OCI-LY7 (cell line): ENCODE data around the gene CRTC1. TPM values are rescaled to one million over a fixed set of nuclear protein-coding genes. Genes with fewer than 3 reads are reported as not detected.
A peak's percentile ranks its signal among the peaks of the same experiment; 100 is the strongest.
"Not testable (repeated sequence)": the region's sequence is repeated elsewhere in the genome, so short reads cannot be mapped to it uniquely, and the experiment has no call there.

Source experiments
- BruUV-seq: library from RNA; stranded (reverse); fragments of 400-500 nt; replicated peaks from 2 replicates; lab custom pipeline; 2021; lab: Mats Ljungman, UMichigan
- CTCF ChIA-PET: fragments of 300-600 bp; sonication (Branson Sonifier 250); formaldehyde crosslinking; loops from one replicate; lab custom pipeline; 2022; ENCODE audit warnings: antibody characterized with exemption; ENCODE audit not compliant: unreplicated experiment; lab: Charles Lee
- POLR2A ChIA-PET: fragments of 300-600 bp; sonication (Branson Sonifier 250); formaldehyde crosslinking; loops from one replicate; lab custom pipeline; 2022; ENCODE audit warnings: antibody characterized with exemption; lab: Charles Lee
- DNase-seq: peaks from one replicate; pipeline ENCODE4 v3.0.0-alpha.2; 2015; ENCODE audit warnings: low spot score
- H2AFZ ChIP-seq: fragments of 200-600 bp; sonication (generic), shearing (Covaris generic); 2 replicates; pipeline ENCODE4 v1.6.1; 2014; ENCODE audit warnings: mild to moderate bottlenecking, antibody characterized with exemption, low read length, moderate library complexity
- H3K27ac ChIP-seq: fragments of 200-600 bp; sonication (generic); 2 replicates; pipeline ENCODE4 v1.5.1; 2014; ENCODE audit warnings: mixed run types, low read depth, mild to moderate bottlenecking, moderate library complexity, low read length, inconsistent platforms; ENCODE audit not compliant: poor library complexity, severe bottlenecking
- H3K36me3 ChIP-seq: fragments of 200-600 bp; sonication (generic); 2 replicates; pipeline ENCODE4 v1.6.1; 2014; ENCODE audit warnings: mild to moderate bottlenecking, antibody characterized with exemption, low read length, moderate library complexity, mixed read lengths; ENCODE audit not compliant: insufficient read depth
- H3K4me1 ChIP-seq: fragments of 200-600 bp; sonication (generic); 2 replicates; pipeline ENCODE4 v1.5.1; 2014; ENCODE audit warnings: mild to moderate bottlenecking, low read length; ENCODE audit not compliant: insufficient read depth, poor library complexity, severe bottlenecking
- H3K4me2 ChIP-seq: fragments of 200-600 bp; sonication (generic); 2 replicates; pipeline ENCODE4 v1.6.1; 2014; ENCODE audit warnings: mild to moderate bottlenecking, low read length
- H3K4me3 ChIP-seq: fragments of 200-600 bp; sonication (generic); 2 replicates; pipeline ENCODE4 v1.5.1; 2014; ENCODE audit warnings: mild to moderate bottlenecking, low read depth, low read length; ENCODE audit not compliant: poor library complexity, severe bottlenecking
- H3K79me2 ChIP-seq: fragments of 200-600 bp; sonication (generic); 2 replicates; pipeline ENCODE4 v1.6.1; 2016; ENCODE audit warnings: low read depth, mild to moderate bottlenecking, low read length, moderate library complexity, mixed read lengths; ENCODE audit not compliant: insufficient read depth
- H3K9me2 ChIP-seq: fragments of 200-600 bp; sonication (generic); 2 replicates; pipeline ENCODE4 v1.6.1; 2016; ENCODE audit warnings: mild to moderate bottlenecking, low read length, mixed read lengths; ENCODE audit not compliant: insufficient read depth
- H3K9me3 ChIP-seq: fragments of 200-600 bp; sonication (generic); 2 replicates; pipeline ENCODE4 v1.6.1; 2014; ENCODE audit warnings: mild to moderate bottlenecking, mixed run types, low read length, mixed read lengths
- H4K20me1 ChIP-seq: fragments of 200-600 bp; sonication (generic); 2 replicates; pipeline ENCODE4 v1.6.1; 2014; ENCODE audit warnings: mild to moderate bottlenecking, antibody characterized with exemption, low read length, moderate library complexity, mixed read lengths; ENCODE audit not compliant: insufficient read depth
- CTCF ChIP-seq: fragments of 200-600 bp; sonication (generic); conservative IDR thresholded peaks from 2 replicates; pipeline ENCODE4 v1.5.1; 2014; ENCODE audit warnings: mild to moderate bottlenecking, antibody characterized with exemption, low read length, moderate library complexity, mixed read lengths
- EZH2phosphoT487 ChIP-seq: fragments of 200-600 bp; sonication (generic); IDR thresholded peaks from 2 replicates; pipeline ENCODE4 v1.6.1; 2018; ENCODE audit warnings: low read depth, borderline replicate concordance, mild to moderate bottlenecking, mixed run types, antibody characterized with exemption, low read length, moderate library complexity, mixed read lengths
- intact Hi-C: fragments of 100-400 bp; cut with micrococcal nuclease; formaldehyde crosslinking; loops from one replicate; pipeline ENCODE4 v1.10.0; 2022; ENCODE audit not compliant: unreplicated experiment
- total RNA-seq, 2 experiments: library from RNA; depleted of rRNA in 1 of 2; stranded (reverse); fragments of >200 nt in 1 of 2; shearing (Covaris generic) in 1 of 2; gene quantifications; 2 replicates each; pipeline ENCODE4 v1.2.3, GENCODE V29; 2014 to 2022

Gene CRTC1
- total RNA-seq, 2 experiments from 2014 or later, result 4.1 to 10.3 TPM

GRCh38 chr19:18730885-18731513 is 47.5 kb downstream of the CRTC1 start:
- Histone ChIP-seq H3K36me3 (no peaks in the 10 kb centered on the region), H3K9me3 (no peaks in the 10 kb centered on the region), H4K20me1 (no peaks in the 10 kb centered on the region), H3K4me3 (no peak overlapping the region), H3K79me2 (no peaks in the 10 kb centered on the region), H2AFZ (no peak overlapping the region), H3K4me1 (no peaks in the 10 kb centered on the region), H3K27ac (no peak overlapping the region), H3K9me2 (no peaks in the 10 kb centered on the region), H3K4me2 (no peak overlapping the region)
- intact Hi-C loops, result no loop called here
- BruUV-seq, result no TSS peak
- DNase-seq, result peak; percentile 5
- TF ChIP-seq CTCF (no peak), EZH2phosphoT487 (no peak)
- CTCF ChIA-PET, result no interaction called here
- POLR2A ChIA-PET, result no interaction called here

DNA sequence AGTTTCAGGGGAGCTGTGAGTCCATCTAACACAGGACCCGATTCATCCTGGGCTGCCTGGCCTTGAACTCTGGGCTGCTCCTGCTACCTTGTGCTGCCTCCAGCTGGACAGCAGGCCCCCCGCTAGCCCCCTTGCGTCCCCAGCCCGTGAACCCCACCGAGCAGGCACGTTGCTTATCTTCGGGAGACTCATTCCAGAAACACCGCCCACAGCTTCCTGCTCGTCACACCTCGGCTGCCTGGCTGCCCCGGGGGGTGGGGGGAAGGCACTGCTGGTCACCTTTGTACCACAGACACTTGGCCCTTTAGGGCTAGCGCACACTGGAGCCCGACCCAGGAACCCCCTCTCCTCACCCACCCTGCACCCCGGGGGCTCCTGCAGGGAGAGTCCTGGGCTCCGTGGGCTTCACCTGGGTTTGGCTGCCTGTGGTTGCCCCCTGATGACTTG is 48.1 kb downstream of the CRTC1 start:
- H3K4me1 ChIP-seq, result no peaks in the 10 kb centered on the region
- H3K4me2 ChIP-seq, result no peak overlapping the region
- no peaks in the 10 kb centered on the region for H3K36me3 ChIP-seq
- H2AFZ ChIP-seq, result no peak overlapping the region
- ChIA-PET POLR2A (no interaction called here), CTCF (no interaction called here)
- DNase-seq, result no peak
- intact Hi-C loops, result no loop called here
- H3K9me3 ChIP-seq, result no peaks in the 10 kb centered on the region
- no peak overlapping the region for H3K27ac ChIP-seq
- no peaks in the 10 kb centered on the region for H4K20me1 ChIP-seq
- H3K4me3 ChIP-seq, result no peak overlapping the region
- no peak for TF ChIP-seq CTCF
- TF ChIP-seq EZH2phosphoT487, result no peak
- no peaks in the 10 kb centered on the region for H3K79me2 ChIP-seq
- no TSS peak for BruUV-seq
- no peaks in the 10 kb centered on the region for H3K9me2 ChIP-seq

DNA sequence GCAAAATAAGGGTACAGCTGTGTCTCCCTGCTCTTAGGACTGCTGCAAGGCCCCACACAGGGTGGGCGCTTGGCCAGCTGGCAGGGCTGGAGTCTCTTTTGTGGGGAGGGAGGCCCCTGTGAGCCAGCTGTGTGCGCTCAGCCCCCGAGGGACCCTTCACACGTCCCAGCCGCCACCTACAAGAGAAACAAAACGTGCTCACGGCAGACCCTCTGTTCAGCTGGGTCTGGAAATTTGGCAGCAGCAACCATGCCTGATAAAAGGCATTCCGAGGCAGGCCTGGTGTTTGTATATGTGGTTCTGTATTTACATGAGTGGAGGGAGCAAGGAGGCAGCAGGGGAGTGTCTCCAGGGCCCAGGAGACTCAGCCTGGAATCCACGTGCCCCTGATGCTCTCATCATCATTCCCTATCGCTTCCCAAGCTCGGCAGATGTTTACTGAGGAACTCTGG is 49.7 kb downstream of the CRTC1 start:
- no peaks in the 10 kb centered on the region for H3K9me2 ChIP-seq
- POLR2A ChIA-PET, result no interaction called here
- H2AFZ ChIP-seq, result no peak overlapping the region
- no peak overlapping the region for H3K4me3 ChIP-seq
- CTCF ChIA-PET, result no interaction called here
- H3K4me2 ChIP-seq, result no peak overlapping the region
- no peak overlapping the region for H3K27ac ChIP-seq
- TF ChIP-seq CTCF (no peak), EZH2phosphoT487 (no peak)
- intact Hi-C loops, result no loop called here
- DNase-seq, result no peak
- no peaks in the 10 kb centered on the region for H4K20me1 ChIP-seq
- no peaks in the 10 kb centered on the region for H3K4me1 ChIP-seq
- H3K36me3 ChIP-seq, result no peaks in the 10 kb centered on the region
- no TSS peak for BruUV-seq
- no peaks in the 10 kb centered on the region for H3K9me3 ChIP-seq
- H3K79me2 ChIP-seq, result no peaks in the 10 kb centered on the region

DNA sequence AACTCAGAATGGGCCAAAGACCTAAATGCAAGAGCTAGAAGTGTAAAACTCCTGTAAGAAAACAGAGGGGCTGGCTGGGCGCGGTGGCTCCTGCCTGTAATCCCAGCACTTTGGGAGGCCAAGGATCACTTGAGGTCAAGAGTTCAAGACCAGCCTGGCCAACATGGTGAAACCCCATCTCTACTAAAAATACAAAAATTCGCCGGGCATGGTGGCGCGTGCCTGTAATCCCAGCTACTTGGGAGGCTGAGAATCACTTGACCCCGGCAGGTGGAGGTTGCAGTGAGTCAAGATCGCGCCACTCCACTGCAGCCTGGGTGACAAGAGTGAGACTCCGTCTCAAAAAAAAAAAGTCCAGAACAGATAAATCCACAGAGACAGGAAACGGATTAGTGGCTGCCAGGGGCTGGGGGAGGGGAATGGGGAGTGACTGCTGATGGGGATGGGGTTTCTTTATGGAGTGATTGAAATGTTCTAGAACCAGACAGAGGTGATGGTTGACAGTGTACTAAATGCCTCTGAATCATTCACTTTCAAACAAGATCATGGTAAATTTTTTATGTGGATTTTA is 50.4 kb downstream of the CRTC1 start:
- DNase-seq, H3K4me3 ChIP-seq, H2AFZ ChIP-seq, H4K20me1 ChIP-seq, BruUV-seq, POLR2A ChIA-PET, H3K79me2 ChIP-seq, H3K27ac ChIP-seq, H3K4me2 ChIP-seq, H3K4me1 ChIP-seq, CTCF ChIA-PET, H3K9me3 ChIP-seq, H3K36me3 ChIP-seq, H3K9me2 ChIP-seq, intact Hi-C loops: not testable (repeated sequence)
